ENCODE measurements around the gene PCOLCE2. TPM values are rescaled to one million over a fixed set of nuclear protein-coding genes. Genes with fewer than 3 reads are reported as not detected.

Gene PCOLCE2
- total RNA-seq, 2 experiments from 2014 or later, result not detected

GRCh38 chr3:142888099-142888480, 793 bp downstream of the PCOLCE2 start:
- TF ChIP-seq EZH2phosphoT487 (IDR thresholded peaks at IDR 0.05; ENCODE audit: borderline replicate concordance, low read depth, low read length) (no peak), CTCF (conservative IDR thresholded peaks at IDR 0.05; ENCODE audit: low read length) (no peak)
- BruUV-seq (replicated peaks), result no TSS peak
- POLR2A ChIA-PET, result no interaction called here
- no peaks in the 10 kb centered on the region for H3K9me3 ChIP-seq (ENCODE audit: low read length)
- H3K4me1 ChIP-seq (ENCODE audit: insufficient read depth, low read length, poor library complexity, severe bottlenecking), result no peaks in the 10 kb centered on the region
- no peak overlapping the region for H3K27ac ChIP-seq (ENCODE audit: low read depth, low read length, poor library complexity, severe bottlenecking)
- no peaks in the 10 kb centered on the region for H3K9me2 ChIP-seq (ENCODE audit: insufficient read depth, low read length)
- DNase-seq (ENCODE audit: low spot score), result no peak
- intact Hi-C loops (cut with micrococcal nuclease; ENCODE audit: unreplicated experiment), result no loop called here
- CTCF ChIA-PET (ENCODE audit: unreplicated experiment), result no interaction called here
- no peaks in the 10 kb centered on the region for H4K20me1 ChIP-seq (ENCODE audit: insufficient read depth, low read length)
- no peaks in the 10 kb centered on the region for H3K36me3 ChIP-seq (ENCODE audit: insufficient read depth, low read length)
- no peak overlapping the region for H3K4me2 ChIP-seq (ENCODE audit: low read length)
- no peak overlapping the region for H2AFZ ChIP-seq (ENCODE audit: low read length)
- no peak overlapping the region for H3K4me3 ChIP-seq (ENCODE audit: low read depth, low read length, poor library complexity, severe bottlenecking)
- H3K79me2 ChIP-seq (ENCODE audit: insufficient read depth, low read depth, low read length), result no peaks in the 10 kb centered on the region

GRCh38 chr3:142886940-142887339, 1.9 kb downstream of the PCOLCE2 start:
- Histone ChIP-seq H3K79me2 (ENCODE audit: insufficient read depth, low read depth, low read length) (no peaks in the 10 kb centered on the region), H3K4me2 (ENCODE audit: low read length) (no peak overlapping the region), H3K9me2 (ENCODE audit: insufficient read depth, low read length) (no peaks in the 10 kb centered on the region), H2AFZ (ENCODE audit: low read length) (no peak overlapping the region), H3K36me3 (ENCODE audit: insufficient read depth, low read length) (no peaks in the 10 kb centered on the region), H3K4me1 (ENCODE audit: insufficient read depth, low read length, poor library complexity, severe bottlenecking) (no peaks in the 10 kb centered on the region), H3K4me3 (ENCODE audit: low read depth, low read length, poor library complexity, severe bottlenecking) (no peak overlapping the region), H3K27ac (ENCODE audit: low read depth, low read length, poor library complexity, severe bottlenecking) (no peak overlapping the region), H4K20me1 (ENCODE audit: insufficient read depth, low read length) (no peaks in the 10 kb centered on the region), H3K9me3 (ENCODE audit: low read length) (no peaks in the 10 kb centered on the region)
- TF ChIP-seq EZH2phosphoT487 (IDR thresholded peaks at IDR 0.05; ENCODE audit: borderline replicate concordance, low read depth, low read length), result no peak
- no TSS peak for BruUV-seq (replicated peaks)
- DNase-seq (ENCODE audit: low spot score), result no peak
- ChIA-PET CTCF (ENCODE audit: unreplicated experiment) (no interaction called here), POLR2A (interaction anchor here (1.0 kb wide), 1 partner anchor 63 kb away, joined by 3 read pairs; no protein-coding TSS in a partner anchor)
- intact Hi-C loops (cut with micrococcal nuclease; ENCODE audit: unreplicated experiment), result no loop called here

GRCh38 chr3:142886021-142886420, 2.9 kb downstream of the PCOLCE2 start:
- Histone ChIP-seq H3K79me2 (ENCODE audit: insufficient read depth, low read depth, low read length) (no peaks in the 10 kb centered on the region), H4K20me1 (ENCODE audit: insufficient read depth, low read length) (no peaks in the 10 kb centered on the region), H3K4me1 (ENCODE audit: insufficient read depth, low read length, poor library complexity, severe bottlenecking) (no peaks in the 10 kb centered on the region), H3K4me3 (ENCODE audit: low read depth, low read length, poor library complexity, severe bottlenecking) (no peak overlapping the region), H3K36me3 (ENCODE audit: insufficient read depth, low read length) (no peaks in the 10 kb centered on the region), H3K9me2 (ENCODE audit: insufficient read depth, low read length) (no peaks in the 10 kb centered on the region), H3K9me3 (ENCODE audit: low read length) (no peaks in the 10 kb centered on the region), H3K4me2 (ENCODE audit: low read length) (no peak overlapping the region), H2AFZ (ENCODE audit: low read length) (no peak overlapping the region), H3K27ac (ENCODE audit: low read depth, low read length, poor library complexity, severe bottlenecking) (no peak overlapping the region)
- intact Hi-C loops (cut with micrococcal nuclease; ENCODE audit: unreplicated experiment), result no loop called here
- BruUV-seq (replicated peaks), result no TSS peak
- no peak for DNase-seq (ENCODE audit: low spot score)
- POLR2A ChIA-PET, result interaction anchor here (0.6 to 1.3 kb wide), 2 partner anchors 17 to 864 kb away, joined by 3 to 4 read pairs; no protein-coding TSS in a partner anchor
- CTCF ChIA-PET (ENCODE audit: unreplicated experiment), result no interaction called here
- no peak for TF ChIP-seq CTCF (conservative IDR thresholded peaks at IDR 0.05; ENCODE audit: low read length)
- TF ChIP-seq EZH2phosphoT487 (IDR thresholded peaks at IDR 0.05; ENCODE audit: borderline replicate concordance, low read depth, low read length), result no peak
